ENCODE data around the gene SORL1. TPM values are rescaled to one million over a fixed set of nuclear protein-coding genes. Genes with fewer than 3 reads are reported as not detected.
"Not testable (repeated sequence)": the region's sequence is repeated elsewhere in the genome, so short reads cannot be mapped to it uniquely, and the experiment has no call there.

Gene SORL1
- total RNA-seq, 2 experiments from 2014 or later, result 228 to 411 TPM

GRCh38 chr11:121636081-121636799 is 184.1 kb downstream of the SORL1 start:
- Histone ChIP-seq H3K79me2 (ENCODE audit: insufficient read depth, low read depth, low read length) (no peaks in the 10 kb centered on the region), H3K4me2 (ENCODE audit: low read length) (no peak overlapping the region), H3K36me3 (ENCODE audit: insufficient read depth, low read length) (peaks cover 40% of the 10 kb centered on the region), H3K9me3 (ENCODE audit: low read length) (no peaks in the 10 kb centered on the region), H2AFZ (ENCODE audit: low read length) (no peak overlapping the region), H4K20me1 (ENCODE audit: insufficient read depth, low read length) (no peaks in the 10 kb centered on the region), H3K27ac (ENCODE audit: low read depth, low read length, poor library complexity, severe bottlenecking) (no peak overlapping the region), H3K9me2 (ENCODE audit: insufficient read depth, low read length) (no peaks in the 10 kb centered on the region), H3K4me1 (ENCODE audit: insufficient read depth, low read length, poor library complexity, severe bottlenecking) (no peaks in the 10 kb centered on the region), H3K4me3 (ENCODE audit: low read depth, low read length, poor library complexity, severe bottlenecking) (no peak overlapping the region)
- POLR2A ChIA-PET, result no interaction called here
- no peak for TF ChIP-seq EZH2phosphoT487 (IDR thresholded peaks at IDR 0.05; ENCODE audit: borderline replicate concordance, low read depth, low read length)
- TF ChIP-seq, protein P1, sequence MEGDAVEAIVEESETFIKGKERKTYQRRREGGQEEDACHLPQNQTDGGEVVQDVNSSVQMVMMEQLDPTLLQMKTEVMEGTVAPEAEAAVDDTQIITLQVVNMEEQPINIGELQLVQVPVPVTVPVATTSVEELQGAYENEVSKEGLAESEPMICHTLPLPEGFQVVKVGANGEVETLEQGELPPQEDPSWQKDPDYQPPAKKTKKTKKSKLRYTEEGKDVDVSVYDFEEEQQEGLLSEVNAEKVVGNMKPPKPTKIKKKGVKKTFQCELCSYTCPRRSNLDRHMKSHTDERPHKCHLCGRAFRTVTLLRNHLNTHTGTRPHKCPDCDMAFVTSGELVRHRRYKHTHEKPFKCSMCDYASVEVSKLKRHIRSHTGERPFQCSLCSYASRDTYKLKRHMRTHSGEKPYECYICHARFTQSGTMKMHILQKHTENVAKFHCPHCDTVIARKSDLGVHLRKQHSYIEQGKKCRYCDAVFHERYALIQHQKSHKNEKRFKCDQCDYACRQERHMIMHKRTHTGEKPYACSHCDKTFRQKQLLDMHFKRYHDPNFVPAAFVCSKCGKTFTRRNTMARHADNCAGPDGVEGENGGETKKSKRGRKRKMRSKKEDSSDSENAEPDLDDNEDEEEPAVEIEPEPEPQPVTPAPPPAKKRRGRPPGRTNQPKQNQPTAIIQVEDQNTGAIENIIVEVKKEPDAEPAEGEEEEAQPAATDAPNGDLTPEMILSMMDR (conservative IDR thresholded peaks at IDR 0.05; ENCODE audit: low read length), result no peak
- intact Hi-C loops (cut with micrococcal nuclease; ENCODE audit: unreplicated experiment), result no loop called here
- BruUV-seq (replicated peaks), result no TSS peak
- DNase-seq (ENCODE audit: low spot score), result no peak
- CTCF ChIA-PET (ENCODE audit: unreplicated experiment), result no interaction called here

DNA sequence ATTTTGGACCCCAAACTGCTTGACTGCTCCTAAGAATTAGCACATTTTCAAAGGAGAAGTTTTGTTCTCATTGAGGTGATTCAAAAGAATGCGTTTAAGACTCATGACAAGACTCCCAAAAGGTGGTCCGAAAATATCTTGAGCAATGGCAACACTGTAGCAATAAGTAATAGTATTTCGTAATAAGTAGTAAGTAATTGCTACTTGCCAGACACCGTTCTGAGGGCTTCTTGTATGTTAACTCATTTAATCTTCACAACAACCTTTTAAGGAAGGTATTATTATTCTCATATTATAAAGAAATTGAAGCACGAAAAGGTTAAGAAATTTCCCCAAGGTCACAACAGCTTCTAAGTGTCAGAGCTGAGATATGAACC is 184.7 kb downstream of the SORL1 start:
- no peaks in the 10 kb centered on the region for H3K4me1 ChIP-seq (ENCODE audit: insufficient read depth, low read length, poor library complexity, severe bottlenecking)
- no peak overlapping the region for H2AFZ ChIP-seq (ENCODE audit: low read length)
- H4K20me1 ChIP-seq (ENCODE audit: insufficient read depth, low read length), result no peaks in the 10 kb centered on the region
- H3K27ac ChIP-seq (ENCODE audit: low read depth, low read length, poor library complexity, severe bottlenecking), result no peak overlapping the region
- H3K4me3 ChIP-seq (ENCODE audit: low read depth, low read length, poor library complexity, severe bottlenecking), result no peak overlapping the region
- H3K9me2 ChIP-seq (ENCODE audit: insufficient read depth, low read length), result no peaks in the 10 kb centered on the region
- peaks cover 34% of the 10 kb centered on the region for H3K36me3 ChIP-seq (ENCODE audit: insufficient read depth, low read length)
- no peaks in the 10 kb centered on the region for H3K9me3 ChIP-seq (ENCODE audit: low read length)
- no TSS peak for BruUV-seq (replicated peaks)
- intact Hi-C loops (cut with micrococcal nuclease; ENCODE audit: unreplicated experiment), result no loop called here
- H3K4me2 ChIP-seq (ENCODE audit: low read length), result no peak overlapping the region
- POLR2A ChIA-PET, result no interaction called here
- CTCF ChIA-PET (ENCODE audit: unreplicated experiment), result no interaction called here
- H3K79me2 ChIP-seq (ENCODE audit: insufficient read depth, low read depth, low read length), result no peaks in the 10 kb centered on the region
- TF ChIP-seq, protein P1 (conservative IDR thresholded peaks at IDR 0.05; ENCODE audit: low read length), result no peak
- TF ChIP-seq EZH2phosphoT487 (IDR thresholded peaks at IDR 0.05; ENCODE audit: borderline replicate concordance, low read depth, low read length), result no peak
- no peak for DNase-seq (ENCODE audit: low spot score)

DNA sequence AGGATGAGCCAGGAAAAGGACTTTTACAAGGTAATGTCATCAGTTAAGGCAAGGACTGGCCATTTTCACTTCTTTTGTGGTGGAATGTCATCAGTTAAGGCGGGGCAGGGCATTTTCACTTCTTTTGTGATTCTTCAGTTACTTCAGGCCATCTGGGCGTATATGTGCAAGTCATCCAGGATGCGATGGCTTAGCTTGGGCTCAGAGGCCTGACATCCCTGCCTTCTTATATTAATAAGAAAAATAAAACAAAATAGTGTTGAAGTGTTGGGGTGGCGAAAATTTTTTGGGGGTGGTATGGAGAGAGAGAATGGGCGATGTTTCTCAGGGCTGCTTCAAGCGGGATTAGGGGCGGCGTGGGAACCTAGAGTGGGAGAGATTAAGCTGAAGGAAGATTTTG is 185.5 kb downstream of the SORL1 start:
- H3K4me2 ChIP-seq (ENCODE audit: low read length); BruUV-seq (replicated peaks); H3K4me1 ChIP-seq (ENCODE audit: insufficient read depth, low read length, poor library complexity, severe bottlenecking); H4K20me1 ChIP-seq (ENCODE audit: insufficient read depth, low read length); H3K79me2 ChIP-seq (ENCODE audit: insufficient read depth, low read depth, low read length); intact Hi-C loops (cut with micrococcal nuclease; ENCODE audit: unreplicated experiment); H3K9me2 ChIP-seq (ENCODE audit: insufficient read depth, low read length); H3K9me3 ChIP-seq (ENCODE audit: low read length); H2AFZ ChIP-seq (ENCODE audit: low read length); H3K27ac ChIP-seq (ENCODE audit: low read depth, low read length, poor library complexity, severe bottlenecking); H3K4me3 ChIP-seq (ENCODE audit: low read depth, low read length, poor library complexity, severe bottlenecking); CTCF ChIA-PET (ENCODE audit: unreplicated experiment); DNase-seq (ENCODE audit: low spot score); POLR2A ChIA-PET: not testable (repeated sequence)
- H3K36me3 ChIP-seq (ENCODE audit: insufficient read depth, low read length), result peaks cover 26% of the 10 kb centered on the region

Data from OCI-LY7 (cell line).